ENCODE results near the gene RTN4R. TPM values are rescaled to one million over a fixed set of nuclear protein-coding genes. Genes with fewer than 3 reads are reported as not detected.

Gene RTN4R
- total and polyA plus RNA-seq, 9 of the 15 experiments (the other 6 are each of a cell fraction or from before 2014, with no cell fraction given), result 0.04 to 2.8 (median 1.4) TPM; not detected in 3

DNA sequence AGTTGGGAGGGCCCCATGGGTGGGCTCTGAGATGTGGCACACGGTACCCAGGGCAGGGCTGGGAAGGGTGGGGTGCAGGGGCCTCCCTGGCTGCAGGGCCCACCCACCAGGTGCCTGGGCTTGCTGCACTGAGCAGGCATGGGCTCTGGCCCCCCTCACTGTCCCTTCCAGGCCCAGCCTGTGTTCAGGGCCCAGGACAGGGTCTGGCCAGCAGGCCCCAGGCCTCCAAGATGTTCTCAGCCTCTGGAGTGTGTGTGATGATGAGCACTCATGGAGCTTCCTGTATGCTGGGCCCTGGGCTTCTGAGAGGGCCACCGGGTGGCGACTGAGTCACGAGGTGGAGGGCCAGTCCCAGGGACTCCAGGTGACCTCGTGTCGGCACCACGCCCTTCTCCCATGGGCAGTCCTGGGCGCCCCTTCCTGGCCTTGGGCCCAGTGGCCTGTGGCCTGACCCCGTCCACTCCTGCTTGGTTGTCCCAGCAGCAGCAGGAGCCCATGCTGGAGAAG is 61.4 kb downstream of the RTN4R start (continued):
- no peak for TF ChIP-seq RBM15 (IDR thresholded peaks at IDR 0.05; ENCODE audit: insufficient read depth, low read length)
- TF ChIP-seq PHB (CRISPR knock-in tag; IDR thresholded peaks at IDR 0.05), result no peak
- no peak for TF ChIP-seq TGIF2 (CRISPR knock-in tag; IDR thresholded peaks at IDR 0.05)
- no peak; the same call in 1 of the 2 replicates for TF ChIP-seq RUNX1 (IDR thresholded peaks at IDR 0.05; ENCODE audit: low read depth)
- no peak for TF ChIP-seq ARID1B (IDR thresholded peaks at IDR 0.05)
- TF ChIP-seq CBX2 (IDR thresholded peaks at IDR 0.05; ENCODE audit: insufficient read depth, low read length, poor library complexity, severe bottlenecking), result no peak
- no peak for TF ChIP-seq ZNF830 (CRISPR knock-in tag; IDR thresholded peaks at IDR 0.05)
- no peak for TF ChIP-seq ZNF77 (CRISPR knock-in tag; IDR thresholded peaks at IDR 0.05)
- peak; percentile 64; the same call in 1 of the 2 replicates for TF ChIP-seq RHOXF2B (CRISPR knock-in tag; conservative IDR thresholded peaks at IDR 0.05)
- TF ChIP-seq ZNF133 (CRISPR knock-in tag; IDR thresholded peaks at IDR 0.05), result no peak
- TF ChIP-seq, protein P1, sequence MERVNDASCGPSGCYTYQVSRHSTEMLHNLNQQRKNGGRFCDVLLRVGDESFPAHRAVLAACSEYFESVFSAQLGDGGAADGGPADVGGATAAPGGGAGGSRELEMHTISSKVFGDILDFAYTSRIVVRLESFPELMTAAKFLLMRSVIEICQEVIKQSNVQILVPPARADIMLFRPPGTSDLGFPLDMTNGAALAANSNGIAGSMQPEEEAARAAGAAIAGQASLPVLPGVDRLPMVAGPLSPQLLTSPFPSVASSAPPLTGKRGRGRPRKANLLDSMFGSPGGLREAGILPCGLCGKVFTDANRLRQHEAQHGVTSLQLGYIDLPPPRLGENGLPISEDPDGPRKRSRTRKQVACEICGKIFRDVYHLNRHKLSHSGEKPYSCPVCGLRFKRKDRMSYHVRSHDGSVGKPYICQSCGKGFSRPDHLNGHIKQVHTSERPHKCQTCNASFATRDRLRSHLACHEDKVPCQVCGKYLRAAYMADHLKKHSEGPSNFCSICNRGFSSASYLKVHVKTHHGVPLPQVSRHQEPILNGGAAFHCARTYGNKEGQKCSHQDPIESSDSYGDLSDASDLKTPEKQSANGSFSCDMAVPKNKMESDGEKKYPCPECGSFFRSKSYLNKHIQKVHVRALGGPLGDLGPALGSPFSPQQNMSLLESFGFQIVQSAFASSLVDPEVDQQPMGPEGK (CRISPR knock-in tag; IDR thresholded peaks at IDR 0.05; ENCODE audit: borderline replicate concordance), result no peak
- TF ChIP-seq ETV5 (CRISPR knock-in tag; IDR thresholded peaks at IDR 0.05; ENCODE audit: low read depth), result no peak
- TF ChIP-seq, protein P2, sequence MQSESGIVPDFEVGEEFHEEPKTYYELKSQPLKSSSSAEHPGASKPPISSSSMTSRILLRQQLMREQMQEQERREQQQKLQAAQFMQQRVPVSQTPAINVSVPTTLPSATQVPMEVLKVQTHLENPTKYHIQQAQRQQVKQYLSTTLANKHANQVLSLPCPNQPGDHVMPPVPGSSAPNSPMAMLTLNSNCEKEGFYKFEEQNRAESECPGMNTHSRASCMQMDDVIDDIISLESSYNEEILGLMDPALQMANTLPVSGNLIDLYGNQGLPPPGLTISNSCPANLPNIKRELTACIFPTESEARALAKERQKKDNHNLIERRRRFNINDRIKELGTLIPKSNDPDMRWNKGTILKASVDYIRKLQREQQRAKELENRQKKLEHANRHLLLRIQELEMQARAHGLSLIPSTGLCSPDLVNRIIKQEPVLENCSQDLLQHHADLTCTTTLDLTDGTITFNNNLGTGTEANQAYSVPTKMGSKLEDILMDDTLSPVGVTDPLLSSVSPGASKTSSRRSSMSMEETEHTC (IDR thresholded peaks at IDR 0.05), result peak; percentile 92
- TF ChIP-seq, protein P3, sequence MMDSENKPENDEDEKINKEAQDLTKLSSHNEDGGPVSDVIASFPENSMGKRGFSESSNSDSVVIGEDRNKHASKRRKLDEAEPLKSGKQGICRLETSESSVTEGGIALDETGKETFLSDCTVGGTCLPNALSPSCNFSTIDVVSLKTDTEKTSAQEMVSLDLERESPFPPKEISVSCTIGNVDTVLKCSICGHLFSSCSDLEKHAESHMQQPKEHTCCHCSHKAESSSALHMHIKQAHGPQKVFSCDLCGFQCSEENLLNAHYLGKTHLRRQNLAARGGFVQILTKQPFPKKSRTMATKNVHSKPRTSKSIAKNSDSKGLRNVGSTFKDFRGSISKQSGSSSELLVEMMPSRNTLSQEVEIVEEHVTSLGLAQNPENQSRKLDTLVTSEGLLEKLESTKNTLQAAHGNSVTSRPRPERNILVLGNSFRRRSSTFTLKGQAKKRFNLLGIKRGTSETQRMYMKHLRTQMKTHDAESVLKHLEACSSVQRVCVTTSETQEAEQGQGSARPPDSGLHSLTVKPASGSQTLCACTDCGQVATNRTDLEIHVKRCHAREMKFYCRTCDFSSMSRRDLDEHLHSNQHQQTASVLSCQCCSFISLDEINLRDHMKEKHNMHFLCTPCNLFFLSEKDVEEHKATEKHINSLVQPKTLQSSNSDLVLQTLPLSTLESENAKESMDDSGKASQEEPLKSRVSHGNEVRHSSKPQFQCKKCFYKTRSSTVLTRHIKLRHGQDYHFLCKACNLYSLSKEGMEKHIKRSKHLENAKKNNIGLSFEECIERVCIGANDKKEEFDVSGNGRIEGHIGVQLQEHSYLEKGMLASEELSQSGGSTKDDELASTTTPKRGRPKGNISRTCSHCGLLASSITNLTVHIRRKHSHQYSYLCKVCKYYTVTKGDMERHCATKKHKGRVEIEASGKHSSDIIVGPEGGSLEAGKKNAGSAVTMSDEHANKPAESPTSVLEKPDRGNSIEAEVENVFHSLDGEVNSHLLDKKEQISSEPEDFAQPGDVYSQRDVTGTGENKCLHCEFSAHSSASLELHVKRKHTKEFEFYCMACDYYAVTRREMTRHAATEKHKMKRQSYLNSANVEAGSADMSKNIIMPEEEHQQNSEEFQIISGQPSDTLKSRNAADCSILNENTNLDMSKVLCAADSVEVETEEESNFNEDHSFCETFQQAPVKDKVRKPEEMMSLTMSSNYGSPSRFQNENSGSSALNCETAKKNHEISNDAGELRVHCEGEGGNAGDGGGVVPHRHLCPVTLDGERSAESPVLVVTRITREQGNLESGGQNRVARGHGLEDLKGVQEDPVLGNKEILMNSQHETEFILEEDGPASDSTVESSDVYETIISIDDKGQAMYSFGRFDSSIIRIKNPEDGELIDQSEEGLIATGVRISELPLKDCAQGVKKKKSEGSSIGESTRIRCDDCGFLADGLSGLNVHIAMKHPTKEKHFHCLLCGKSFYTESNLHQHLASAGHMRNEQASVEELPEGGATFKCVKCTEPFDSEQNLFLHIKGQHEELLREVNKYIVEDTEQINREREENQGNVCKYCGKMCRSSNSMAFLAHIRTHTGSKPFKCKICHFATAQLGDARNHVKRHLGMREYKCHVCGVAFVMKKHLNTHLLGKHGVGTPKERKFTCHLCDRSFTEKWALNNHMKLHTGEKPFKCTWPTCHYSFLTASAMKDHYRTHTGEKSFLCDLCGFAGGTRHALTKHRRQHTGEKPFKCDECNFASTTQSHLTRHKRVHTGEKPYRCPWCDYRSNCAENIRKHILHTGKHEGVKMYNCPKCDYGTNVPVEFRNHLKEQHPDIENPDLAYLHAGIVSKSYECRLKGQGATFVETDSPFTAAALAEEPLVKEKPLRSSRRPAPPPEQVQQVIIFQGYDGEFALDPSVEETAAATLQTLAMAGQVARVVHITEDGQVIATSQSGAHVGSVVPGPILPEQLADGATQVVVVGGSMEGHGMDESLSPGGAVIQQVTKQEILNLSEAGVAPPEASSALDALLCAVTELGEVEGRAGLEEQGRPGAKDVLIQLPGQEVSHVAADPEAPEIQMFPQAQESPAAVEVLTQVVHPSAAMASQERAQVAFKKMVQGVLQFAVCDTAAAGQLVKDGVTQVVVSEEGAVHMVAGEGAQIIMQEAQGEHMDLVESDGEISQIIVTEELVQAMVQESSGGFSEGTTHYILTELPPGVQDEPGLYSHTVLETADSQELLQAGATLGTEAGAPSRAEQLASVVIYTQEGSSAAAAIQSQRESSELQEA (IDR thresholded peaks at IDR 0.05; ENCODE audit: low read depth), result no peak
- TF ChIP-seq, protein P4, sequence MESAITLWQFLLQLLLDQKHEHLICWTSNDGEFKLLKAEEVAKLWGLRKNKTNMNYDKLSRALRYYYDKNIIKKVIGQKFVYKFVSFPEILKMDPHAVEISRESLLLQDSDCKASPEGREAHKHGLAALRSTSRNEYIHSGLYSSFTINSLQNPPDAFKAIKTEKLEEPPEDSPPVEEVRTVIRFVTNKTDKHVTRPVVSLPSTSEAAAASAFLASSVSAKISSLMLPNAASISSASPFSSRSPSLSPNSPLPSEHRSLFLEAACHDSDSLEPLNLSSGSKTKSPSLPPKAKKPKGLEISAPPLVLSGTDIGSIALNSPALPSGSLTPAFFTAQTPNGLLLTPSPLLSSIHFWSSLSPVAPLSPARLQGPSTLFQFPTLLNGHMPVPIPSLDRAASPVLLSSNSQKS (CRISPR knock-in tag; IDR thresholded peaks at IDR 0.05), result no peak

All from K562 (cell line).